Measurements from ENCODE around the gene EZR.

GRCh38 chr6:158752613-158753012 lies 66.6 kb downstream of the EZR start:
- TF ChIP-seq, protein P1, sequence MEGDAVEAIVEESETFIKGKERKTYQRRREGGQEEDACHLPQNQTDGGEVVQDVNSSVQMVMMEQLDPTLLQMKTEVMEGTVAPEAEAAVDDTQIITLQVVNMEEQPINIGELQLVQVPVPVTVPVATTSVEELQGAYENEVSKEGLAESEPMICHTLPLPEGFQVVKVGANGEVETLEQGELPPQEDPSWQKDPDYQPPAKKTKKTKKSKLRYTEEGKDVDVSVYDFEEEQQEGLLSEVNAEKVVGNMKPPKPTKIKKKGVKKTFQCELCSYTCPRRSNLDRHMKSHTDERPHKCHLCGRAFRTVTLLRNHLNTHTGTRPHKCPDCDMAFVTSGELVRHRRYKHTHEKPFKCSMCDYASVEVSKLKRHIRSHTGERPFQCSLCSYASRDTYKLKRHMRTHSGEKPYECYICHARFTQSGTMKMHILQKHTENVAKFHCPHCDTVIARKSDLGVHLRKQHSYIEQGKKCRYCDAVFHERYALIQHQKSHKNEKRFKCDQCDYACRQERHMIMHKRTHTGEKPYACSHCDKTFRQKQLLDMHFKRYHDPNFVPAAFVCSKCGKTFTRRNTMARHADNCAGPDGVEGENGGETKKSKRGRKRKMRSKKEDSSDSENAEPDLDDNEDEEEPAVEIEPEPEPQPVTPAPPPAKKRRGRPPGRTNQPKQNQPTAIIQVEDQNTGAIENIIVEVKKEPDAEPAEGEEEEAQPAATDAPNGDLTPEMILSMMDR (IDR thresholded peaks at IDR 0.05; ENCODE audit: insufficient read depth, low read depth, low read length): no peak
- TF ChIP-seq EZH2 (IDR thresholded peaks at IDR 0.05; ENCODE audit: insufficient read depth, low read length): no peak
